Measurements from ENCODE around the gene GPR171. TPM values are rescaled to one million over a fixed set of nuclear protein-coding genes. Genes with fewer than 3 reads are reported as not detected.
A peak's percentile ranks its signal among the peaks of the same experiment; 100 is the strongest.

Gene GPR171
- total RNA-seq, 1 experiment from 2014 or later: not detected

- TF ChIP-seq, protein P1, sequence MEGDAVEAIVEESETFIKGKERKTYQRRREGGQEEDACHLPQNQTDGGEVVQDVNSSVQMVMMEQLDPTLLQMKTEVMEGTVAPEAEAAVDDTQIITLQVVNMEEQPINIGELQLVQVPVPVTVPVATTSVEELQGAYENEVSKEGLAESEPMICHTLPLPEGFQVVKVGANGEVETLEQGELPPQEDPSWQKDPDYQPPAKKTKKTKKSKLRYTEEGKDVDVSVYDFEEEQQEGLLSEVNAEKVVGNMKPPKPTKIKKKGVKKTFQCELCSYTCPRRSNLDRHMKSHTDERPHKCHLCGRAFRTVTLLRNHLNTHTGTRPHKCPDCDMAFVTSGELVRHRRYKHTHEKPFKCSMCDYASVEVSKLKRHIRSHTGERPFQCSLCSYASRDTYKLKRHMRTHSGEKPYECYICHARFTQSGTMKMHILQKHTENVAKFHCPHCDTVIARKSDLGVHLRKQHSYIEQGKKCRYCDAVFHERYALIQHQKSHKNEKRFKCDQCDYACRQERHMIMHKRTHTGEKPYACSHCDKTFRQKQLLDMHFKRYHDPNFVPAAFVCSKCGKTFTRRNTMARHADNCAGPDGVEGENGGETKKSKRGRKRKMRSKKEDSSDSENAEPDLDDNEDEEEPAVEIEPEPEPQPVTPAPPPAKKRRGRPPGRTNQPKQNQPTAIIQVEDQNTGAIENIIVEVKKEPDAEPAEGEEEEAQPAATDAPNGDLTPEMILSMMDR (conservative IDR thresholded peaks at IDR 0.05): no peak
- TF ChIP-seq EZH2 (IDR thresholded peaks at IDR 0.05; ENCODE audit: low read depth): no peak
- intact Hi-C loops (cut with micrococcal nuclease; ENCODE audit: unreplicated experiment): no loop called here
- H3K4me3 ChIP-seq: no peak overlapping the region
- no peaks in the 10 kb centered on the region; the same call in 1 of the 2 replicates for H3K4me1 ChIP-seq (replicated peaks; ENCODE audit: insufficient read depth)
- H3K79me2 ChIP-seq (ENCODE audit: low read depth): no peaks in the 10 kb centered on the region
- H3K36me3 ChIP-seq (ENCODE audit: low read depth): no peaks in the 10 kb centered on the region
- H2AFZ ChIP-seq: no peak overlapping the region
- ChIA-PET CTCF (no interaction called here), POLR2A (ENCODE audit: unreplicated experiment) (no interaction called here)
- H3F3A ChIP-seq (ENCODE audit: insufficient read depth, low read depth): no peaks in the 10 kb centered on the region
- H3K9me3 ChIP-seq (ENCODE audit: insufficient read depth, low read depth): no peaks in the 10 kb centered on the region
- no peaks in the 10 kb centered on the region for H3K9me2 ChIP-seq (ENCODE audit: insufficient read depth)
- no peak for DNase-seq
- H3K4me2 ChIP-seq: no peak overlapping the region
- no peak overlapping the region for H3K27ac ChIP-seq
- H4K20me1 ChIP-seq (ENCODE audit: insufficient read depth): no peaks in the 10 kb centered on the region
- no TSS peak for BruUV-seq (replicated peaks)
- no peaks in the 10 kb centered on the region for H3K27me3 ChIP-seq (ENCODE audit: insufficient read depth, low read depth)
Observed at GRCh38 chr3:151159806-151160205, 43.2 kb downstream of the GPR171 start.

DNA sequence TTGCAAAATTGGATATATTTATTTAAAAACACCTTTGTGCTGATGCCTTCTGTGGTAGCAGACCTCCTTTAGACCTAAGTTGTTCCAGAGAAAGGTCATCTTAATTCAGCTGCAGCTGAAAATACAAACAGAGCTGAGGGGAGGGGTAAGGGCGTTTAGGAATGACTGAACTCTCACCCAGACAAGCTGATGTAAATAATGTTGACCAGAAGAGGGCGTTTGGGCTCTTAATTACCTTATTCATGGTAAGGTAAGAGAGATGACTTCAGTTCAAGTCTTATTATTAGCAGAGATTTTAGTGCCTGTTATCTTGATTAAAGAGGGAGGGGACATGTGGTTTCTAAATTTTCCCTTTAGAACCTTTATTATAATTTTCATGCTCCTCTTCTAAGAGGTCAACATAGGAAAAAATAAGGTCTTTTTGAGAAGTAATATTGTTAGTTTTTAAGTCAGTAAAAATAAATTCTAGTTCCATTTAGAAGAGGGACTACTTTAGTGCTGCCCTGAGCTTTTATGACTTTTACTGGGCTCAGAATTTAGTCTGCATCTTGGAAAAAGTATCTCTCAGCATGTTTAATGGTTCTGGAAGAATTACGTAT is 46.3 kb downstream of the GPR171 start:
- H3K4me2 ChIP-seq: no peak overlapping the region
- no peaks in the 10 kb centered on the region for H3K36me3 ChIP-seq (ENCODE audit: low read depth)
- H3F3A ChIP-seq (ENCODE audit: insufficient read depth, low read depth): no peaks in the 10 kb centered on the region
- no peaks in the 10 kb centered on the region for H3K9me3 ChIP-seq (ENCODE audit: insufficient read depth, low read depth)
- no peaks in the 10 kb centered on the region for H4K20me1 ChIP-seq (ENCODE audit: insufficient read depth)
- TF ChIP-seq, protein P1 (conservative IDR thresholded peaks at IDR 0.05): peak; percentile 76
- no peak for TF ChIP-seq EZH2 (IDR thresholded peaks at IDR 0.05; ENCODE audit: low read depth)
- no peaks in the 10 kb centered on the region; the same call in 1 of the 2 replicates for H3K4me1 ChIP-seq (replicated peaks; ENCODE audit: insufficient read depth)
- H3K27me3 ChIP-seq (ENCODE audit: insufficient read depth, low read depth): no peaks in the 10 kb centered on the region
- no peaks in the 10 kb centered on the region for H3K9me2 ChIP-seq (ENCODE audit: insufficient read depth)
- ChIA-PET POLR2A (ENCODE audit: unreplicated experiment) (interaction anchor here (0.6 kb wide), 2 partner anchors 371 to 394 kb away, joined by 5 to 7 read pairs; partner anchors contain the start of gene SIAH2), CTCF (interaction anchor here (0.7 to 0.8 kb wide), 2 partner anchors 28 to 236 kb away, joined by 3 read pairs; no protein-coding TSS in a partner anchor)
- intact Hi-C loops (cut with micrococcal nuclease; ENCODE audit: unreplicated experiment): no loop called here
- H3K27ac ChIP-seq: no peak overlapping the region
- BruUV-seq (replicated peaks): no TSS peak
- DNase-seq: peak; percentile 23 to 50
- no peak overlapping the region for H2AFZ ChIP-seq
- H3K4me3 ChIP-seq: no peak overlapping the region
- no peaks in the 10 kb centered on the region for H3K79me2 ChIP-seq (ENCODE audit: low read depth)

DNA sequence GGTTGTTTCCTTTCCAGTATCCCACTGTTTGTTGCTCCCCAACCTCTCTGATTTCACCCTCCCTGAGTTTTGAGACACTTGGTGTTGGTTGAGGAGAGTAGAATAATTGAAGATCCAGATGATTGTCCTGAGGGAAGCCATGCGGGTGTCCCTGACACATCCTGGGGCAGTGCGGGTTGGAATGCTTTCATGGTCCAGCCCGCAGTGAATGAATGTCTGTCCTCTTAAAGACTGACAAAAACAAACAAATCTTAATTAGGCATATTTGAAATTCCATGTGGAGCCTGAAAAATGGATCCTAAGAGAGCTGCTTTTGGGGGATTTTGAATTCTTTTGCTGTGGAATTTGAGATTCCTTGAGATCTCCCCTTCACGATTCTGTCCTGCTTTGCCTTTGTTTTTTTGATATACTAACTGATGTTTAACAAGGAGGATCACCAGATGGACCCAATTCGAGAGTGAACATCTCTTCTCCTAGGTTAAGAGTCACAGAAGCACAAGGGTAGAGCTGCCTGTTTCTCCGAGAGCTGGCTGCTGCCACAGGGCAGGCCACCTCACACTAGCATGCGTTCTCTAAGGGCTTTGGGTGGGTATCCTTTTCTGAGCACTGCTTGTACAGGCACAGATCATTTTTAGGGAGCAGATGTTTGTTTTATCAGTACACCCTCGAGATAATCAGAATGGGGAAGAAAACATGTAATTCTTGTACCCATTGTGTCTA is 47.4 kb downstream of the GPR171 start:
- POLR2A ChIA-PET (ENCODE audit: unreplicated experiment): interaction anchor here (0.6 kb wide), 1 partner anchor 392 kb away, joined by 5 read pairs; the partner anchor contains the start of gene SIAH2
- H3K4me2 ChIP-seq: no peak overlapping the region
- no peaks in the 10 kb centered on the region; the same call in 1 of the 2 replicates for H3K4me1 ChIP-seq (replicated peaks; ENCODE audit: insufficient read depth)
- DNase-seq: no peak
- intact Hi-C loops (cut with micrococcal nuclease; ENCODE audit: unreplicated experiment): no loop called here
- no peaks in the 10 kb centered on the region for H3K9me2 ChIP-seq (ENCODE audit: insufficient read depth)
- no peaks in the 10 kb centered on the region for H4K20me1 ChIP-seq (ENCODE audit: insufficient read depth)
- H3K27ac ChIP-seq: no peak overlapping the region
- TF ChIP-seq, protein P1 (conservative IDR thresholded peaks at IDR 0.05): no peak
- no peak for TF ChIP-seq EZH2 (IDR thresholded peaks at IDR 0.05; ENCODE audit: low read depth)
- H3F3A ChIP-seq (ENCODE audit: insufficient read depth, low read depth): no peaks in the 10 kb centered on the region
- CTCF ChIA-PET: interaction anchor here (0.8 kb wide), 1 partner anchor 27 kb away, joined by 3 read pairs; no protein-coding TSS in a partner anchor
- H3K9me3 ChIP-seq (ENCODE audit: insufficient read depth, low read depth): no peaks in the 10 kb centered on the region
- no peak overlapping the region for H2AFZ ChIP-seq
- BruUV-seq (replicated peaks): no TSS peak
- H3K36me3 ChIP-seq (ENCODE audit: low read depth): no peaks in the 10 kb centered on the region
- H3K79me2 ChIP-seq (ENCODE audit: low read depth): no peaks in the 10 kb centered on the region
- no peaks in the 10 kb centered on the region for H3K27me3 ChIP-seq (ENCODE audit: insufficient read depth, low read depth)
- H3K4me3 ChIP-seq: no peak overlapping the region
